Osteocyte (in vitro differentiated cells): Measurements from ENCODE around the gene SLC8A2. TPM values are rescaled to one million over a fixed set of nuclear protein-coding genes. Genes with fewer than 3 reads are reported as not detected.

Source experiments
- DNase-seq: peaks from one replicate; pipeline ENCODE4 v3.0.0; 2021; ENCODE audit warnings: mixed read lengths; ENCODE audit not compliant: unreplicated experiment; ENCODE audit errors: extremely low spot score
- H3K27ac Mint-ChIP-seq: one replicate; pipeline ENCODE4 v1.8.0; 2021; ENCODE audit warnings: mild to moderate bottlenecking, mixed read lengths; ENCODE audit not compliant: unreplicated experiment
- H3K27me3 Mint-ChIP-seq: one replicate; pipeline ENCODE4 v1.8.0; 2021; ENCODE audit warnings: mixed read lengths; ENCODE audit not compliant: unreplicated experiment
- H3K36me3 Mint-ChIP-seq: one replicate; pipeline ENCODE4 v1.8.0; 2021; ENCODE audit warnings: mixed read lengths; ENCODE audit not compliant: unreplicated experiment
- H3K4me1 Mint-ChIP-seq: one replicate; pipeline ENCODE4 v1.8.0; 2021; ENCODE audit warnings: mixed read lengths; ENCODE audit not compliant: unreplicated experiment
- H3K4me3 Mint-ChIP-seq: one replicate; pipeline ENCODE4 v1.8.0; 2021; ENCODE audit warnings: mild to moderate bottlenecking, moderate library complexity, mixed read lengths; ENCODE audit not compliant: unreplicated experiment
- H3K9me3 Mint-ChIP-seq: one replicate; pipeline ENCODE4 v1.8.0; 2021; ENCODE audit warnings: mixed read lengths; ENCODE audit not compliant: unreplicated experiment
- CTCF ChIP-seq: fragments of 200-600 bp; sonication (generic); IDR thresholded peaks from 2 replicates; pipeline ENCODE4 v1.5.0; 2021; ENCODE audit warnings: antibody characterized with exemption, mild to moderate bottlenecking, moderate library complexity
- long read RNA-seq: library from polyadenylated mRNA; unstranded; transcript quantifications from one replicate; pipeline ENCODE4 v2.0.0, GENCODE V29; 2021
- total RNA-seq: library from RNA; stranded (reverse); gene quantifications from 2 replicates; pipeline ENCODE4 v1.2.1, GENCODE V29; 2021

SLC8A2 gene
- 0.05 TPM in 1 of 2 replicates, not detected in the other for total RNA-seq
- long read RNA-seq = 0 reads

GRCh38 chr19:47471733-47472457 lies at the start of gene SLC8A2:
TSS of gene SLC8A2 (minus strand) at chr19:47471893. CDS start at chr19:47466403, 5,490 bp downstream.
- peaks cover 31% of the 10 kb centered on the region for H3K27me3 Mint-ChIP-seq
- DNase-seq = peak; percentile 90
- H3K27ac Mint-ChIP-seq = no peak within 1 kb of the TSS
- peaks cover 5% of the 10 kb centered on the region for H3K4me1 Mint-ChIP-seq
- no peaks in the 10 kb centered on the region for H3K36me3 Mint-ChIP-seq
- no peak for TF ChIP-seq CTCF
- no peaks in the 10 kb centered on the region for H3K9me3 Mint-ChIP-seq
- H3K4me3 Mint-ChIP-seq = no peak within 1 kb of the TSS

DNA sequence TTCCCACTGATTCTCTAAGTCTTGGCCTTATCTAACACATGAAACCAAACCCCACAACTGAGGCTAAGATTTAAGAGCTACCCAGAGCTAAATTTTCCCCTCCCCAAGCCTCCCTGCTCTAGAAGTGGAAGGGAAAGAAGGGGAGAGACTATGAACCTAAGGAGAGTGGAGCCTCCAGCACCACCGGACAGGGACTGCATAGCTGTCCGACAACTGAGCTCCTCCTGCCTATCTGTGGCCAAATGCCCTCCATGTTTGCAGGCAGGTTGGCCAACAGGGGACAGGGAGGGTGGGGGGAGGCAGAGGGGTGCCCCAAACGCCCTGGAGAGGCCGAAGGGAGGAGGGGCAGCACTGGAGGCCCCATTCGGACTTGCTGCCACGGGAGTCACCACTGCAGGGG lies 49.1 kb upstream of the SLC8A2 start:
- DNase-seq = no peak
- Mint-ChIP-seq H3K27ac (no peak overlapping the region), H3K27me3 (peaks cover 16% of the 10 kb centered on the region), H3K36me3 (no peaks in the 10 kb centered on the region), H3K9me3 (no peaks in the 10 kb centered on the region), H3K4me3 (no peak overlapping the region), H3K4me1 (peaks cover 2% of the 10 kb centered on the region)
- TF ChIP-seq CTCF = no peak

- Mint-ChIP-seq H3K4me1 (peaks cover 6% of the 10 kb centered on the region), H3K27ac (no peak overlapping the region), H3K27me3 (peaks cover 16% of the 10 kb centered on the region), H3K4me3 (no peak overlapping the region), H3K9me3 (no peaks in the 10 kb centered on the region), H3K36me3 (no peaks in the 10 kb centered on the region)
- DNase-seq = no peak
- no peak for TF ChIP-seq CTCF
Observed at GRCh38 chr19:47520343-47520806, 48.7 kb upstream of the SLC8A2 start.

GRCh38 chr19:47518854-47519253 lies 47.2 kb upstream of the SLC8A2 start:
- Mint-ChIP-seq H3K36me3 (no peaks in the 10 kb centered on the region), H3K4me1 (peaks cover 16% of the 10 kb centered on the region), H3K9me3 (no peaks in the 10 kb centered on the region), H3K27ac (no peak overlapping the region), H3K4me3 (no peak overlapping the region), H3K27me3 (peaks cover 14% of the 10 kb centered on the region)
- no peak for DNase-seq
- TF ChIP-seq CTCF = no peak

- DNase-seq = no peak
- H3K9me3 Mint-ChIP-seq = no peaks in the 10 kb centered on the region
- no peaks in the 10 kb centered on the region for H3K36me3 Mint-ChIP-seq
- H3K4me3 Mint-ChIP-seq = no peak overlapping the region
- peaks cover 9% of the 10 kb centered on the region for H3K27me3 Mint-ChIP-seq
- peaks cover 23% of the 10 kb centered on the region for H3K4me1 Mint-ChIP-seq
- no peak overlapping the region for H3K27ac Mint-ChIP-seq
- TF ChIP-seq CTCF = no peak
Observed at GRCh38 chr19:47518139-47518538, 46.4 kb upstream of the SLC8A2 start.
